ENCODE data around the gene LRRC2.

GRCh38 chr3:46509661-46510187 is 56.4 kb downstream of the LRRC2 start:
- TF ChIP-seq CTCF (IDR thresholded peaks at IDR 0.05; ENCODE audit: low read length): no peak
- TF ChIP-seq EZH2 (optimal IDR thresholded peaks at IDR 0.05; ENCODE audit: low read depth, low read length): no peak
- no peak for TF ChIP-seq EZH2phosphoT487 (IDR thresholded peaks at IDR 0.05; ENCODE audit: low read length)
